HG03097 (cell line): Measurements from ENCODE around the gene GNG4.
"Not testable (repeated sequence)": the region's sequence is repeated elsewhere in the genome, so short reads cannot be mapped to it uniquely, and the experiment has no call there.

Experiments used
- ATAC-seq: cut with Tn5 transposase; IDR thresholded peaks from one replicate; pipeline ENCODE4 v1.9.1; 2021; ENCODE audit not compliant: unreplicated experiment, low FRiP score

The GNG4 gene

DNA sequence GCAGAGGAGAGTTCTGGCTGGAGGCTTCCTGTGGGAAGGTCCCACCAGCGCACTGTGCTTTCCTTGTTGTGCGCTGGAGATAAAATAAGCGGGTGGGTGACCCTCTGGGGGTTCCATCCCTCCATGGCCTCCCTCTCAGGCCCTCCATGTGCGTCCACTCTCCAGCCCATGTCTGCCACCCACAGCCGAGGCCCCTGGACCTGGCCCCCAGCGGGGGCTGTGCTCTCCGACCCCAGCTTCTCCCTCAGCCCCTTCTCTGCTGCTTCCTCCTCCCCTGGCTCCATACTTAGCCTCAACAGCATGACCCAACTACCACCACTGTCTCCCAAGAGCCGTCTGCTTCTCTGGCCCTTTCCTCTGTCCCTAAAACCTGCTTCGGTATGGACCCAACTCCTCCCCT lies 61.4 kb downstream of the GNG4 start:
- ATAC-seq, result no peak

- no peak for ATAC-seq
These were observed 62.6 kb downstream of the GNG4 start for GRCh38 chr1:235586992-235587391.

- no peak for ATAC-seq
These were observed 63.2 kb downstream of the GNG4 start for GRCh38 chr1:235586413-235586812.

DNA sequence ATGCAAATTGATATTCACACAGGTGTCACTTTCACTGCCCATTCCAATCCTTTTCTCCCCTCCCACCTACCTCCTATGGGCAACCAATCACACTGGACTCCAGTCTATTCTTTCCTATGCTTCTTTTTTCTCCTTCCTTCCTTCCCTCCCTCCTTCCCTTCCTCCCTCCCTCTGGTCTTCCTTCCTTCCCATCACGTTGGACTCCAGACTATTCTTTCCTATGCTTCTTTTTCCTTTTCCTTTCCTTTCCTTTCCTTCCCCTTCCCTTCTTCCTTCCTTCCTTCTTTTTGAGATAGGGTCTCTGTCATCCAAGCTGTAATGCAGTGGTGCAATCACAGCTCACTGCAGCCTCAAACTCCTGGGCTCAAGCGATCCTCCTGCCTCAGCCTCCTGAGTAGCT lies 64.6 kb downstream of the GNG4 start:
- ATAC-seq, result no peak

- ATAC-seq, result no peak
These were observed 66.0 kb downstream of the GNG4 start for GRCh38 chr1:235583511-235584001.

- ATAC-seq, result no peak
These were observed 67.5 kb downstream of the GNG4 start for GRCh38 chr1:235582130-235582529.

GRCh38 chr1:235579891-235580290 lies 69.7 kb downstream of the GNG4 start:
- ATAC-seq, result no peak

- ATAC-seq, result no peak
These were observed 74.0 kb downstream of the GNG4 start for GRCh38 chr1:235575597-235575996.

DNA sequence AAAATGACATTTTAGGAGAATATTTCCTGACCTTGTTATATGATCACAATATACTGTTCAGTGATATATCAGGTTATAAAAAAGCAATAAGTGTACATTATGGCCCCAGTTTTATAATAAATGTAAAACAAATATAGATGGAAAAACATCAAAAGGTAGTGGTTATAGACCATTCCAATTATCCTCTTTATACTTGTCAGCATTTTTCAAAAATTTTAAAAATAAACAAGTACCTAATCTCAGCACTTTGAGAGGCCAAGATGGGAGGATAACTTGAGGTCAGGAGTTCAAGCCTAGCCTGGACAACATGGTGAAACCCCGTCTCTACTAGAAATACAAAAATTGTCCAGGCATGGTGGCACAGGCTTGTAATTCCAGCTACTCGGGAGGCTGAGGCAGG lies 75.7 kb downstream of the GNG4 start:
- no peak for ATAC-seq

- ATAC-seq, result not testable (repeated sequence)
These were observed 76.6 kb downstream of the GNG4 start for GRCh38 chr1:235572971-235573370.

DNA sequence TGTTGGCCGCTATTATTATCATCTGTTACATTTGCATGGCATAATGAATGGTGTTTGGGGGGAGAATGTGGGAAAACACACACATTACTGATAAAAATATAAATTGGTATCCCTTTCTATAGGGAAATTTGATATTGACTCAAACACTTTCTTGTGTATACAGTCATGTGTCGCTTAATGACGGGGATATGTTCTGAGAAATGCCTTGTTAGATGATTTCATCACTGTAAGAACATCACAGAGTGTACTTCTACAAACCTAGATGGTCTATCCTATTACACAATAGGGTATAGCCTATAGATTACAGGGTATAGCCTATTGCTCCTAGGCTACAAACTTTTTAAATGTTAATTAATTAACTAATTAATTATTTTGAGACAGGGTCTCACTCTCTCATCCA lies 78.1 kb downstream of the GNG4 start:
- ATAC-seq, result no peak

DNA sequence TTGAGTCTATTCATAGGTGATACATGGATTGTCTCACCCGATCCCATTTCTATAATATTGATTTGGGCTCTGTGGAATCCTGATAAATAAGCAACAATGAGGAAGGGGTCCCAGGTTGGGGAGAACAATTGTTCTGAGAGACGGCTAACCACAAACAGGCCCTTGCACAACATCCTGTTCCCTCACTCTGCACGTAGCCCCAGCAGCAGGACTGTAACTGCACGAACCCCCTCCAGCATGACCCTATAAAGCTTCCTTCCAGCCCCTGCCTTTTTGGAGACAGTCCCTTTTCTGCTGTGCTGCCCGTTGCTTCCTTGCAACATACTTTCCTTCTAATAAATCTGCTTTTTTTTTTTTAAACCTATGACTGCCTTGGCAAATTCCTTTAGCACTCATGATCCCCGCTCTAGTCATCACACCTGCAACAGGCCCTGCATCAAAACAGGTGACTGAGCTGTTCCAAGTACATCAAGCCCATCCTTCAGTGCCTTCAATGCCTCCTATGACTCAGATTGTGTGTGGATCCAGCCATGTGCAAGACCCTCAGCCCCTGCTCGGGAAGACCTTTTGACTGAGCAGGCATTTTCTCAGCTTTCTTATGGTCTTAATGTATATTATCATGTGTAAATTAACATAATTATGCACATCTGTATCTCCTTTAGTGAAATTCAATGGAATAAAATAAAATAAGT lies 81.6 kb downstream of the GNG4 start:
- ATAC-seq, result no peak

- ATAC-seq, result no peak
These were observed 83.5 kb downstream of the GNG4 start for GRCh38 chr1:235566084-235566483.

GRCh38 chr1:235563513-235564061 lies 86.0 kb downstream of the GNG4 start:
- no peak for ATAC-seq

DNA sequence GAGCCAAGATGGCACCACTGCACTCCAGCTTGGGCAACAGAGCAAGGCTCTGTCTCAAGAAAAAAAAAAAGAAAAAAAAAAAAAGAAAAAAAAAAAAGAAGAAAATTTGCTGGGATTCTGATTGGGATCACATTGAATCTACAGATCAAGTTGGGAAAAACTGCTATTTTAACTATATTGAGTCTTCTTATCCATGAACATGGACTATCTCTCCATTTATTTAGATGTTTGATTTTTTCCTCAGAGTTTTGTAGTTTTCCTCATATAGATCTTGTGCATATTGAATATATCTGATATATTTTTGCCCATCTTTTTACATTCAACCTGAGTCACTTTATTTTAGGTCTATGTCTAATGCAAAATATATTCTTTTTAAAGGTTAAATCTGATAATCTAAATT lies 87.0 kb downstream of the GNG4 start:
- no peak for ATAC-seq

GRCh38 chr1:235558621-235559169 lies 90.9 kb downstream of the GNG4 start:
- no peak for ATAC-seq

- ATAC-seq, result no peak
These were observed 92.1 kb downstream of the GNG4 start for GRCh38 chr1:235557495-235557894.

- no peak for ATAC-seq
These were observed 92.8 kb downstream of the GNG4 start for GRCh38 chr1:235556807-235557206.

GRCh38 chr1:235553112-235553551 lies 96.5 kb downstream of the GNG4 start:
- no peak for ATAC-seq

DNA sequence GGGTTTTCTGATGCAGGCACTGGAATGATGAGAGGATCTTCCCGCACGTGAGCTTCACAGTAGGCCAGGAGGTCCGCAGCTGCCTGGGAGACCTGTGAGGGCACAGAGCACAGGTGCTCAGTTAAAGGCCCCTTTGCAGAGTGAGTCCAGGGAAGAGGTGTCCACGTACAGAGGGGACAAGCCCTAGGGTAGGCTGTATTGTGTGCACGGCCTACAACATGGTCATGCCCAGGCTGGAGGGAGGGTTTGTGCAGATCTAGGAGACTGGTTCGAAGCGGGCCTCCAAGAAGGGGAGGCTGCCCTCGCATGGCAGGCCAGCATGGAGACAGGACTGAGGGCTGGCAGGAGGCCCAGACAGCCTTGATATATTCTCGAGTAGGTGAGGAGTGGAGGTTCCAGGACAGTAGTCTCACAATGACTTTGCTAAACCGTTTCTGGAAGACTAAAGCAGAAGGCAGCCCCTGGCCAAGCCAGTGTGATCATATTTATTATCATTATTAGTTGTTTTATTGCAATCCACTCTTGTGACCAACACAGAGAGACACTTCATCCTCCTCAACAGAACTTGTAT lies 97.4 kb downstream of the GNG4 start:
- ATAC-seq, result no peak

DNA sequence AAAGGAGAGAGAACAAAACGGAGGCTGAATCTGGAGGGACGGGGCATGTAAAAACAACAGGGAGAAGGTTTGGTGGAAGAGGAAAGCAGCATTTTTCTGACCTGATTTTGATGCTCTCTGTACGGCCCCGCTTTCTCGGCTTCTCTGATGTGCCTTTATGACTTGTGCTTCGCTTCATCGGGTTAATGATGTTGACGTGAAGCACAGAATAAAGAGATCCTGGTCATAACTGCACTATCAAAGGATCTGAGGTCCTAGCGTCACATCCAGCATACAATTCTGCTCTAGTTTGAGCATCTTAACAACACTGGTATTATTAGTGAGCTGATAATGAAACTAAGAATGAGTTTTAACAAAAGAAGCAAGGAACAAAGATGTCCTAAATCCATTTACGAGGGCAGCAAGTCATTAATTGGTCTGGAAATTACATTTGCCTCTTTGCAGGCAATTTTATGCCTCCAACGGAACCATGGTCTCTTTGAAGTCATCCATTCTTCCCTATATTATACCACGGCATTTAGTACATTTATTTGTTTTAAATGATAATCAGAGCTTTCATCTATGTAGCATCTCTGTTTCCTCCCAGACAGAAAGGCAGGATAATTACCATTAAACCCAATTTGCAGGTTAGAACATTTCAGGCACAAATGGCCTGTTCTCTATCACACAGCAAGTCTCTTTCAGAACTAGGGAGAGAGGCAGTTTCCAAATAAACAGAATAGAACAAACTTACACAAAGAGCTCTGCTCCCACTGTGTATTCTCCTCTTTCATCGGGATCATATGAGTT lies 100.0 kb downstream of the GNG4 start:
- no peak for ATAC-seq
